GM10266 (cell line): ENCODE data around the gene TRIM62.

ENCODE experiments used
- DNase-seq: peaks from one replicate; pipeline ENCODE4 v3.0.0; 2012; ENCODE audit errors: extremely low spot score
- CTCF ChIP-seq: IDR thresholded peaks from 2 replicates; pipeline ENCODE4 v1.5.1; 2012; ENCODE audit warnings: mild to moderate bottlenecking, low read depth; ENCODE audit not compliant: control insufficient read depth, insufficient read depth; ENCODE audit errors: missing control alignments

The TRIM62 gene

GRCh38 chr1:33181921-33182341 lies at the start of gene TRIM62:
TRIM62 (minus strand) TSS chr1:33182043; CDS start chr1:33181432, 611 bp downstream.
- no peak for TF ChIP-seq CTCF

GRCh38 chr1:33231166-33231565 lies 49.3 kb upstream of the TRIM62 start:
- no peak for TF ChIP-seq CTCF
- DNase-seq, result no peak

More at GRCh38 chr1:33181921-33182341, at the start of gene TRIM62:
- peak; percentile 96 for DNase-seq

- no peak for DNase-seq
These were observed 47.2 kb upstream of the TRIM62 start for GRCh38 chr1:33228935-33229487.

GRCh38 chr1:33225586-33225985 lies 43.7 kb upstream of the TRIM62 start:
- DNase-seq, result no peak
- TF ChIP-seq CTCF, result no peak

More at GRCh38 chr1:33228935-33229487, 47.2 kb upstream of the TRIM62 start:
- no peak for TF ChIP-seq CTCF

GRCh38 chr1:33224166-33224707 lies 42.4 kb upstream of the TRIM62 start:
- no peak for DNase-seq
- no peak for TF ChIP-seq CTCF

GRCh38 chr1:33222381-33222780 lies 40.5 kb upstream of the TRIM62 start:
- DNase-seq, result no peak

More at GRCh38 chr1:33222381-33222780, 40.5 kb upstream of the TRIM62 start:
- TF ChIP-seq CTCF, result no peak
